K562 (cell line): Measurements from ENCODE around the gene DGKE. TPM values are rescaled to one million over a fixed set of nuclear protein-coding genes. Genes with fewer than 3 reads are reported as not detected.

Experiments used
- BACH1 ChIP-seq: fragments of 200-800 bp; sonication (Bioruptor generic); IDR thresholded peaks from 2 replicates; pipeline ENCODE4 v1.6.1; 2016; ENCODE audit warnings: missing genetic modification characterization, missing compliant biosample characterization
- E2F5 ChIP-seq: sonication (generic); formaldehyde crosslinking; IDR thresholded peaks from 2 replicates; pipeline ENCODE4 v1.8.0; 2022; ENCODE audit warnings: mild to moderate bottlenecking, missing genetic modification reagents
- ELF2 ChIP-seq: fragments of 250-450 bp; sonication (Bioruptor Pico); IDR thresholded peaks from 2 replicates; pipeline ENCODE4 v1.5.0; 2021; ENCODE audit warnings: mild to moderate bottlenecking
- ERF ChIP-seq: fragments of 450-650 bp; formaldehyde crosslinking; IDR thresholded peaks from 2 replicates; pipeline ENCODE4 v1.4.0; 2020; ENCODE audit warnings: mild to moderate bottlenecking, mixed read lengths
- JUN ChIP-seq, 2 experiments: sonication (generic) in 1 of 2; formaldehyde crosslinking in 1 of 2; IDR thresholded peaks; 2 replicates each; pipeline versions ENCODE4 v1.6.1 to v1.8.0; 2012 to 2022; ENCODE audit warnings: borderline replicate concordance in 2 of 2, mild to moderate bottlenecking in 2 of 2, improper control_type of control experiment in 1 of 2, low read depth in 1 of 2, low read length in 1 of 2, missing genetic modification reagents in 1 of 2
- MCM3 ChIP-seq: fragments of 450-650 bp; IDR thresholded peaks from 2 replicates; pipeline ENCODE4 v1.6.1; 2016
- PYGO2 ChIP-seq: fragments of 450-650 bp; IDR thresholded peaks from 2 replicates; pipeline ENCODE4 v1.6.1; 2016; ENCODE audit warnings: mild to moderate bottlenecking, missing genetic modification characterization, moderate library complexity, missing compliant biosample characterization
- RAD51 ChIP-seq: fragments of 450-650 bp; IDR thresholded peaks from 2 replicates; pipeline ENCODE4 v1.7.1; 2016; ENCODE audit warnings: low read depth, mild to moderate bottlenecking, borderline replicate concordance
- SMARCE1 ChIP-seq: fragments of 450-650 bp; IDR thresholded peaks from 2 replicates; pipeline ENCODE4 v1.7.1; 2016; ENCODE audit warnings: mild to moderate bottlenecking
- SUPT5H ChIP-seq: fragments of 450-650 bp; IDR thresholded peaks from 2 replicates; pipeline ENCODE4 v1.6.1; 2016
- TOE1 ChIP-seq, 2 experiments: fragments of 450-650 bp in 1 of 2; sonication (generic) in 1 of 2; formaldehyde crosslinking in 1 of 2; IDR thresholded peaks; 2 replicates each; pipeline versions ENCODE4 v1.7.1 to v1.8.0; 2016 to 2022; ENCODE audit warnings: borderline replicate concordance in 2 of 2, mild to moderate bottlenecking in 2 of 2, antibody characterized with exemption in 1 of 2, inconsistent platforms in 1 of 2, low read depth in 1 of 2, missing genetic modification reagents in 1 of 2, moderate library complexity in 1 of 2
- ZEB2 ChIP-seq: fragments of 450-650 bp; IDR thresholded peaks from 2 replicates; pipeline ENCODE4 v1.6.1; 2016
- ZNF324 ChIP-seq: fragments of 250-450 bp; sonication (Bioruptor Pico); IDR thresholded peaks from 2 replicates; pipeline ENCODE4 v1.4.0; 2020; ENCODE audit warnings: mild to moderate bottlenecking
- ZNF778 ChIP-seq: fragments of 450-650 bp; formaldehyde crosslinking; IDR thresholded peaks from 2 replicates; pipeline ENCODE4 v1.4.0; 2020; ENCODE audit warnings: mild to moderate bottlenecking, moderate library complexity
- polyA plus RNA-seq, 8 experiments: library from polyadenylated mRNA; depleted of rRNA in 4 of 8; stranded (reverse) in 5 of 8; unstranded in 3 of 8; fragments of >200 nt; fragmentation: Nextera tagmentation in 2 of 8; fragmentation: Illumina TruSeq in 1 of 8; extraction: Ambion mirVana in 2 of 8; extraction: Trizol in 1 of 8; gene quantifications; 2 replicates each; pipeline versions ENCODE4 v1.2.1 to v1.2.3, GENCODE V29; 2011 to 2014; ENCODE audit warnings: inconsistent platforms in 1 of 8, missing spikeins in 1 of 8
- total RNA-seq, 7 experiments: library from RNA; depleted of rRNA in 6 of 7; stranded (reverse); fragments of >200 nt in 6 of 7; fragmentation: Illumina TruSeq in 2 of 7; extraction: Trizol in 2 of 7; gene quantifications; 2 replicates each; pipeline versions ENCODE4 v1.2.1 to v1.2.3, GENCODE V29; 2011 to 2021; ENCODE audit warnings: low replicate concordance in 1 of 7
- TF ChIP-seq, protein P1 (sequence below): fragments of 250-450 bp; sonication (Bioruptor Pico); IDR thresholded peaks from 2 replicates; pipeline ENCODE4 v1.8.0; 2021; ENCODE audit warnings: moderate library complexity, mild to moderate bottlenecking, inconsistent platforms
- TF ChIP-seq, protein P2 (sequence below): fragments of 450-650 bp; IDR thresholded peaks from 2 replicates; pipeline ENCODE4 v1.7.1; 2018; ENCODE audit warnings: mild to moderate bottlenecking, low read depth; ENCODE audit not compliant: partially characterized antibody
- TF ChIP-seq, protein P3 (sequence below): fragments of 450-650 bp; formaldehyde crosslinking; IDR thresholded peaks from 2 replicates; pipeline ENCODE4 v1.4.0; 2020; ENCODE audit warnings: mild to moderate bottlenecking, moderate library complexity
- TF ChIP-seq, protein P4 (sequence below): sonication (generic); IDR thresholded peaks from 2 replicates; pipeline ENCODE4 v1.6.1; 2016

DGKE gene
- total and polyA plus RNA-seq, 9 of the 15 experiments (the other 6 are each of a cell fraction or from before 2014, with no cell fraction given), result 1.3 to 9.9 (median 5.9) TPM

- peak; percentile 53; the same call in 1 of the 2 replicates for TF ChIP-seq RAD51
- TF ChIP-seq E2F5 (CRISPR knock-in tag), result no peak
- TF ChIP-seq, protein P1, sequence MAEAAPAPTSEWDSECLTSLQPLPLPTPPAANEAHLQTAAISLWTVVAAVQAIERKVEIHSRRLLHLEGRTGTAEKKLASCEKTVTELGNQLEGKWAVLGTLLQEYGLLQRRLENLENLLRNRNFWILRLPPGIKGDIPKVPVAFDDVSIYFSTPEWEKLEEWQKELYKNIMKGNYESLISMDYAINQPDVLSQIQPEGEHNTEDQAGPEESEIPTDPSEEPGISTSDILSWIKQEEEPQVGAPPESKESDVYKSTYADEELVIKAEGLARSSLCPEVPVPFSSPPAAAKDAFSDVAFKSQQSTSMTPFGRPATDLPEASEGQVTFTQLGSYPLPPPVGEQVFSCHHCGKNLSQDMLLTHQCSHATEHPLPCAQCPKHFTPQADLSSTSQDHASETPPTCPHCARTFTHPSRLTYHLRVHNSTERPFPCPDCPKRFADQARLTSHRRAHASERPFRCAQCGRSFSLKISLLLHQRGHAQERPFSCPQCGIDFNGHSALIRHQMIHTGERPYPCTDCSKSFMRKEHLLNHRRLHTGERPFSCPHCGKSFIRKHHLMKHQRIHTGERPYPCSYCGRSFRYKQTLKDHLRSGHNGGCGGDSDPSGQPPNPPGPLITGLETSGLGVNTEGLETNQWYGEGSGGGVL (CRISPR knock-in tag), result no peak
- TF ChIP-seq BACH1, result no peak
- no peak for TF ChIP-seq ELF2
- TF ChIP-seq SMARCE1, result no peak
- TF ChIP-seq JUN (IDR thresholded peaks at IDR 0.05; ENCODE audit: borderline replicate concordance, low read depth, low read length), result peak; percentile 77
- TF ChIP-seq JUN (CRISPR knock-in tag; IDR thresholded peaks at IDR 0.05; ENCODE audit: borderline replicate concordance), result no peak
- no peak for TF ChIP-seq ZNF778 (CRISPR knock-in tag)
- no peak for TF ChIP-seq PYGO2 (tag)
- no peak for TF ChIP-seq SUPT5H
- TF ChIP-seq ERF (CRISPR knock-in tag), result no peak
- TF ChIP-seq ZNF324, result no peak
- no peak for TF ChIP-seq TOE1 (IDR thresholded peaks at IDR 0.05; ENCODE audit: borderline replicate concordance)
- no peak for TF ChIP-seq TOE1 (CRISPR knock-in tag; IDR thresholded peaks at IDR 0.05; ENCODE audit: borderline replicate concordance, low read depth)
- TF ChIP-seq, protein P2, sequence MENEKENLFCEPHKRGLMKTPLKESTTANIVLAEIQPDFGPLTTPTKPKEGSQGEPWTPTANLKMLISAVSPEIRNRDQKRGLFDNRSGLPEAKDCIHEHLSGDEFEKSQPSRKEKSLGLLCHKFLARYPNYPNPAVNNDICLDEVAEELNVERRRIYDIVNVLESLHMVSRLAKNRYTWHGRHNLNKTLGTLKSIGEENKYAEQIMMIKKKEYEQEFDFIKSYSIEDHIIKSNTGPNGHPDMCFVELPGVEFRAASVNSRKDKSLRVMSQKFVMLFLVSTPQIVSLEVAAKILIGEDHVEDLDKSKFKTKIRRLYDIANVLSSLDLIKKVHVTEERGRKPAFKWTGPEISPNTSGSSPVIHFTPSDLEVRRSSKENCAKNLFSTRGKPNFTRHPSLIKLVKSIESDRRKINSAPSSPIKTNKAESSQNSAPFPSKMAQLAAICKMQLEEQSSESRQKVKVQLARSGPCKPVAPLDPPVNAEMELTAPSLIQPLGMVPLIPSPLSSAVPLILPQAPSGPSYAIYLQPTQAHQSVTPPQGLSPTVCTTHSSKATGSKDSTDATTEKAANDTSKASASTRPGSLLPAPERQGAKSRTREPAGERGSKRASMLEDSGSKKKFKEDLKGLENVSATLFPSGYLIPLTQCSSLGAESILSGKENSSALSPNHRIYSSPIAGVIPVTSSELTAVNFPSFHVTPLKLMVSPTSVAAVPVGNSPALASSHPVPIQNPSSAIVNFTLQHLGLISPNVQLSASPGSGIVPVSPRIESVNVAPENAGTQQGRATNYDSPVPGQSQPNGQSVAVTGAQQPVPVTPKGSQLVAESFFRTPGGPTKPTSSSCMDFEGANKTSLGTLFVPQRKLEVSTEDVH, result no peak
- TF ChIP-seq, protein P3, sequence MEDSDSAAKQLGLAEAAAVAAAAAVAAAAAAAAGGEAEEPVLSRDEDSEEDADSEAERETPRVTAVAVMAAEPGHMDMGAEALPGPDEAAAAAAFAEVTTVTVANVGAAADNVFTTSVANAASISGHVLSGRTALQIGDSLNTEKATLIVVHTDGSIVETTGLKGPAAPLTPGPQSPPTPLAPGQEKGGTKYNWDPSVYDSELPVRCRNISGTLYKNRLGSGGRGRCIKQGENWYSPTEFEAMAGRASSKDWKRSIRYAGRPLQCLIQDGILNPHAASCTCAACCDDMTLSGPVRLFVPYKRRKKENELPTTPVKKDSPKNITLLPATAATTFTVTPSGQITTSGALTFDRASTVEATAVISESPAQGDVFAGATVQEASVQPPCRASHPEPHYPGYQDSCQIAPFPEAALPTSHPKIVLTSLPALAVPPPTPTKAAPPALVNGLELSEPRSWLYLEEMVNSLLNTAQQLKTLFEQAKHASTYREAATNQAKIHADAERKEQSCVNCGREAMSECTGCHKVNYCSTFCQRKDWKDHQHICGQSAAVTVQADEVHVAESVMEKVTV (CRISPR knock-in tag), result no peak
- no peak for TF ChIP-seq MCM3
- TF ChIP-seq, protein P4, sequence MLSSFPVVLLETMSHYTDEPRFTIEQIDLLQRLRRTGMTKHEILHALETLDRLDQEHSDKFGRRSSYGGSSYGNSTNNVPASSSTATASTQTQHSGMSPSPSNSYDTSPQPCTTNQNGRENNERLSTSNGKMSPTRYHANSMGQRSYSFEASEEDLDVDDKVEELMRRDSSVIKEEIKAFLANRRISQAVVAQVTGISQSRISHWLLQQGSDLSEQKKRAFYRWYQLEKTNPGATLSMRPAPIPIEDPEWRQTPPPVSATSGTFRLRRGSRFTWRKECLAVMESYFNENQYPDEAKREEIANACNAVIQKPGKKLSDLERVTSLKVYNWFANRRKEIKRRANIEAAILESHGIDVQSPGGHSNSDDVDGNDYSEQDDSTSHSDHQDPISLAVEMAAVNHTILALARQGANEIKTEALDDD, result no peak
- peak; percentile 18; the same call in 1 of the 2 replicates for TF ChIP-seq ZEB2
Observed at GRCh38 chr17:56887552-56888467, 53.9 kb downstream of the DGKE start (continued).
